ENCODE measurements around the gene SNTG2. TPM values are rescaled to one million over a fixed set of nuclear protein-coding genes. Genes with fewer than 3 reads are reported as not detected.

SNTG2 gene
- total RNA-seq, 5 donors from 2014 or later (not counting 1 experiment from before 2014, with no cell fraction given), result 0.86 to 4.8 (median 2.7) TPM

- ATAC-seq (replicated peaks in 1 of 4) (no peak), DNase-seq (no peak)
- no peaks in the 10 kb centered on the region for H3K4me1 Mint-ChIP-seq
- H3K36me3 Mint-ChIP-seq, result no peaks in the 10 kb centered on the region
- Histone ChIP-seq H3K4me3 (ENCODE audit: control insufficient read depth in 1 of 2, extremely low read depth in 1 of 2, low read length in 1 of 2) (no peak overlapping the region), H3K27me3 (replicated peaks in 1 of 2; ENCODE audit: control insufficient read depth in 2 of 2, extremely low read depth in 1 of 2, insufficient read depth in 2 of 2, low read length in 1 of 2) (peaks cover 0 to 12% of the 10 kb centered on the region in 2 experiments), H3K27ac (ENCODE audit: low read length) (no peak overlapping the region), H3K4me1 (ENCODE audit: control insufficient read depth in 1 of 2, extremely low read depth in 1 of 2, insufficient read depth in 2 of 2, low read length in 2 of 2) (no peaks in the 10 kb centered on the region), H3K9me3 (no peaks in the 10 kb centered on the region), H3K36me3 (ENCODE audit: control insufficient read depth in 2 of 2, extremely low read depth in 1 of 2, insufficient read depth in 1 of 2, low read length in 1 of 2) (no peaks in the 10 kb centered on the region)
- CTCF ChIA-PET, result no interaction called here
- H3K27me3 Mint-ChIP-seq, result peaks cover 4% of the 10 kb centered on the region in 2 donors
- 82% methylated on average over 2 of the region's 7 CpGs for WGBS (ENCODE audit: insufficient coverage)
- H3K27ac Mint-ChIP-seq, result no peak overlapping the region
- H3K4me3 Mint-ChIP-seq, result no peak overlapping the region
- no peaks in the 10 kb centered on the region for H3K9me3 Mint-ChIP-seq
- POLR2A ChIA-PET, result no interaction called here
These were observed 33.7 kb upstream of the SNTG2 start for GRCh38 chr2:916935-917334.

GRCh38 chr2:919672-920071 lies 31.0 kb upstream of the SNTG2 start:
- no peak overlapping the region for H3K4me3 Mint-ChIP-seq
- CTCF ChIA-PET, result no interaction called here

DNA sequence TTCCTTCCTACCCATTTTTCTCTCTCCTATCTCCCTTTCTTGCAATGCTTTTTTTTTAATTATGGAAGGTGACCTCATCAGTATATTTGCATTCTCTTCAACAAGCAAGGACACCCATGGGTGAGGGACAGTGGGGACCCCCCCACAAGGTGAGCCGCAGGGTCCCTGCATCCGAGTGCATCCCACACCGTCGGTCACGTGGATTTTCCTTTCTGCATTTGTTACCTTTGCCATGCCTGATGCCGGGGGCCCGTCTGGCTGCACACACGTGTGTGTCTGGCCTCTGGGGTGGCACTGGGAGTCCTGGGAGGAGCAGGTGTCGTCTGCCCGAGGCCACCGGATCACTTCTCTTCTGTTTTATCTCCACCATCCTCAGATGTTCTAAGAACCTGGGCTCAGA lies 30.1 kb upstream of the SNTG2 start:
- ChIA-PET POLR2A (no interaction called here), CTCF (no interaction called here)
- Mint-ChIP-seq H3K27me3 (peaks cover 4 to 17% of the 10 kb centered on the region in 2 donors), H3K27ac (no peak overlapping the region), H3K4me3 (no peak overlapping the region), H3K36me3 (no peaks in the 10 kb centered on the region), H3K4me1 (no peaks in the 10 kb centered on the region), H3K9me3 (no peaks in the 10 kb centered on the region)
- 88% methylated on average over 8 of the region's 11 CpGs for WGBS (ENCODE audit: insufficient coverage)
- DNase-seq, result no peak
- ATAC-seq (replicated peaks in 1 of 4), result no peak
- Histone ChIP-seq H3K4me3 (ENCODE audit: control insufficient read depth in 1 of 2, extremely low read depth in 1 of 2, low read length in 1 of 2) (no peak overlapping the region), H3K9me3 (no peaks in the 10 kb centered on the region), H3K27me3 (replicated peaks in 1 of 2; ENCODE audit: control insufficient read depth in 2 of 2, extremely low read depth in 1 of 2, insufficient read depth in 2 of 2, low read length in 1 of 2) (peaks cover 0 to 17% of the 10 kb centered on the region in 2 experiments), H3K36me3 (ENCODE audit: control insufficient read depth in 2 of 2, extremely low read depth in 1 of 2, insufficient read depth in 1 of 2, low read length in 1 of 2) (no peaks in the 10 kb centered on the region), H3K27ac (ENCODE audit: low read length) (no peak overlapping the region), H3K4me1 (ENCODE audit: control insufficient read depth in 1 of 2, extremely low read depth in 1 of 2, insufficient read depth in 2 of 2, low read length in 2 of 2) (no peaks in the 10 kb centered on the region)

More at GRCh38 chr2:919672-920071, 31.0 kb upstream of the SNTG2 start:
- H3K27me3 ChIP-seq (replicated peaks in 1 of 2; ENCODE audit: control insufficient read depth in 2 of 2, extremely low read depth in 1 of 2, insufficient read depth in 2 of 2, low read length in 1 of 2), result peaks cover 0 to 12% of the 10 kb centered on the region in 2 experiments
- no peaks in the 10 kb centered on the region for H3K36me3 ChIP-seq (ENCODE audit: control insufficient read depth in 2 of 2, extremely low read depth in 1 of 2, insufficient read depth in 1 of 2, low read length in 1 of 2)
- no peaks in the 10 kb centered on the region for H3K9me3 ChIP-seq
- POLR2A ChIA-PET, result no interaction called here
- H3K27ac Mint-ChIP-seq, result no peak overlapping the region
- H3K9me3 Mint-ChIP-seq, result no peaks in the 10 kb centered on the region
- no peaks in the 10 kb centered on the region for H3K4me1 ChIP-seq (ENCODE audit: control insufficient read depth in 1 of 2, extremely low read depth in 1 of 2, insufficient read depth in 2 of 2, low read length in 2 of 2)
- DNase-seq (no peak), ATAC-seq (replicated peaks in 1 of 4) (no peak)
- H3K27me3 Mint-ChIP-seq, result peaks cover 4 to 9% of the 10 kb centered on the region in 2 donors
- H3K36me3 Mint-ChIP-seq, result no peaks in the 10 kb centered on the region
- H3K4me1 Mint-ChIP-seq, result no peaks in the 10 kb centered on the region
- H3K4me3 ChIP-seq (ENCODE audit: control insufficient read depth in 1 of 2, extremely low read depth in 1 of 2, low read length in 1 of 2), result no peak overlapping the region
- H3K27ac ChIP-seq (ENCODE audit: low read length), result no peak overlapping the region

GRCh38 chr2:920999-921398 lies 29.6 kb upstream of the SNTG2 start:
- WGBS (ENCODE audit: insufficient coverage), result 93% methylated on average over 12 of the region's 13 CpGs
- H3K36me3 Mint-ChIP-seq, result no peaks in the 10 kb centered on the region
- DNase-seq (no peak), ATAC-seq (replicated peaks in 1 of 4) (no peak)
- Histone ChIP-seq H3K4me3 (ENCODE audit: control insufficient read depth in 1 of 2, extremely low read depth in 1 of 2, low read length in 1 of 2) (no peak overlapping the region), H3K27ac (ENCODE audit: low read length) (no peak overlapping the region), H3K4me1 (ENCODE audit: control insufficient read depth in 1 of 2, extremely low read depth in 1 of 2, insufficient read depth in 2 of 2, low read length in 2 of 2) (no peaks in the 10 kb centered on the region), H3K9me3 (no peaks in the 10 kb centered on the region), H3K36me3 (ENCODE audit: control insufficient read depth in 2 of 2, extremely low read depth in 1 of 2, insufficient read depth in 1 of 2, low read length in 1 of 2) (no peaks in the 10 kb centered on the region), H3K27me3 (replicated peaks in 1 of 2; ENCODE audit: control insufficient read depth in 2 of 2, extremely low read depth in 1 of 2, insufficient read depth in 2 of 2, low read length in 1 of 2) (peaks cover 0 to 20% of the 10 kb centered on the region in 2 experiments)
- no peaks in the 10 kb centered on the region for H3K9me3 Mint-ChIP-seq
- ChIA-PET CTCF (no interaction called here), POLR2A (no interaction called here)
- no peak overlapping the region for H3K4me3 Mint-ChIP-seq
- peaks cover 4 to 21% of the 10 kb centered on the region in 2 donors for H3K27me3 Mint-ChIP-seq
- H3K4me1 Mint-ChIP-seq, result no peaks in the 10 kb centered on the region
- H3K27ac Mint-ChIP-seq, result no peak overlapping the region

DNA sequence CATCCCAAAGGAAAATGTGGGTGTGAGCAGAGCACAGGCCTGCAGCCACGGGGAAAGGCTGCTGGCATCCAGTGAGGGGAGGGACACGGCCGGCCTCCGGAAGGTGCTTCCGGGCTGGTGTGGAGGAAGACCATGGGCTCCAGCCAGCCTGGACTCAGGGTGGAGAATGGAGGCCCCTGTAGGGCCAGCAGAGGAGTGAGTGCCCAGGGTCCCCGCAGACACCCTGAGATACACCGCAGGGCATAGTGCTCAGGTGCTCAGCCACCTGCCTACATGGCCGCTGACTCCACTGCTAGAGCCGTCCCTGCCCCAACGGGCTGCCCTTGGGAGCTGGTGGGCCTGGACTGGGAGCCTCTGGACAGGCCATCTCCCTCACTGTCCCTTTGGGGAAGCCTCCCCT lies 28.5 kb upstream of the SNTG2 start:
- Mint-ChIP-seq H3K27ac (no peak overlapping the region), H3K9me3 (no peaks in the 10 kb centered on the region), H3K36me3 (no peaks in the 10 kb centered on the region), H3K4me3 (no peak overlapping the region), H3K4me1 (no peaks in the 10 kb centered on the region), H3K27me3 (peaks cover 0 to 22% of the 10 kb centered on the region in 2 donors)
- ChIA-PET CTCF (no interaction called here), POLR2A (no interaction called here)
- ATAC-seq (replicated peaks in 1 of 4) (no peak), DNase-seq (no peak)
- Histone ChIP-seq H3K4me1 (ENCODE audit: control insufficient read depth in 1 of 2, extremely low read depth in 1 of 2, insufficient read depth in 2 of 2, low read length in 2 of 2) (no peaks in the 10 kb centered on the region), H3K9me3 (no peaks in the 10 kb centered on the region), H3K27ac (ENCODE audit: low read length) (no peak overlapping the region), H3K36me3 (ENCODE audit: control insufficient read depth in 2 of 2, extremely low read depth in 1 of 2, insufficient read depth in 1 of 2, low read length in 1 of 2) (no peaks in the 10 kb centered on the region), H3K27me3 (replicated peaks in 1 of 2; ENCODE audit: control insufficient read depth in 2 of 2, extremely low read depth in 1 of 2, insufficient read depth in 2 of 2, low read length in 1 of 2) (peaks cover 0 to 18% of the 10 kb centered on the region in 2 experiments), H3K4me3 (ENCODE audit: control insufficient read depth in 1 of 2, extremely low read depth in 1 of 2, low read length in 1 of 2) (no peak overlapping the region)
- 91% methylated on average over 10 of the region's 10 CpGs for WGBS (ENCODE audit: insufficient coverage)

DNA sequence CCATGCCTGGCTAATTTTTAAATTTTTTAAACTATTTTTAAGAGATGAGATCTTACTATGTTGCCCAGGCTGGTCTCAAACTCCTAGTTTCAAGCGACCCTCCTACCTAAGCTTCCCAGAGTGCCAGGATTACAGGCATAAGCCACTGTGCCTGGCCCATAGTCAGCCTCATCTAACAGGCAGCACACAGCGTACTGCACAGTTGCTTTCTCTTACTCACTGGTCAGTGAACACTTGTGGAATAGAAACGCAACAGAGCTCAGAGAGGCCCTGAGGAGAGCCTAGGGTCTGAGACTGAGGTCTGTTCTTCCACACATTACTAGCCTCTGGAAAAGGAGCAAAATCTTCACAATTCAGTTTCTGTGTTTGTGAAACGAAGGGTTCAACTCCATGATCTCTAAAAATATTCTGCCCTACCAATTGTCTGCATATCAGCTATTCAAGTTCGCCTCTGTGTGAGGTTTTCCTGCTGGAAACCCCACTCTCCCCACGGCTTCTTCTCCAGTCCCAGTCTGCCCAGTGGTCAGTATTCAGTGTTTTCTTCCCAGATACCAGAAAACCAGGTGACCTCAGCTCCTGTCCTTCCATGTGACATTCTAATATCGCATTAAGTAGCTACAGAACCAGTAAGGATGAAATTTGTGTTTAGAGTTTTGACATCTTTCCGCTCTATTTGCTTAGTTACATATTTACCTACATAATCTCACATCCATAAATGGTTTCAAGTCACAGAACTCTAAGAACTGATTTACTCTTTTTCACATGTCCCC lies 26.6 kb upstream of the SNTG2 start:
- ChIA-PET POLR2A (no interaction called here), CTCF (no interaction called here)
- no peaks in the 10 kb centered on the region for H3K36me3 ChIP-seq (ENCODE audit: control insufficient read depth in 2 of 2, extremely low read depth in 1 of 2, insufficient read depth in 1 of 2, low read length in 1 of 2)
- no peak overlapping the region for H3K4me3 Mint-ChIP-seq
- no peaks in the 10 kb centered on the region for H3K4me1 ChIP-seq (ENCODE audit: control insufficient read depth in 1 of 2, extremely low read depth in 1 of 2, insufficient read depth in 2 of 2, low read length in 2 of 2)
- H3K9me3 Mint-ChIP-seq, result no peaks in the 10 kb centered on the region
- DNase-seq (no peak), ATAC-seq (replicated peaks in 1 of 4) (no peak)
- no peaks in the 10 kb centered on the region for H3K9me3 ChIP-seq
- WGBS (ENCODE audit: insufficient coverage), result 59% methylated on average over 5 of the region's 8 CpGs
- no peaks in the 10 kb centered on the region for H3K4me1 Mint-ChIP-seq
- H3K27me3 Mint-ChIP-seq, result peaks cover 0 to 22% of the 10 kb centered on the region in 2 donors
- H3K4me3 ChIP-seq (ENCODE audit: control insufficient read depth in 1 of 2, extremely low read depth in 1 of 2, low read length in 1 of 2), result no peak overlapping the region
- peaks cover 0 to 19% of the 10 kb centered on the region in 2 experiments for H3K27me3 ChIP-seq (replicated peaks in 1 of 2; ENCODE audit: control insufficient read depth in 2 of 2, extremely low read depth in 1 of 2, insufficient read depth in 2 of 2, low read length in 1 of 2)
- no peak overlapping the region for H3K27ac Mint-ChIP-seq
- H3K36me3 Mint-ChIP-seq, result no peaks in the 10 kb centered on the region
- H3K27ac ChIP-seq (ENCODE audit: low read length), result no peak overlapping the region

- POLR2A ChIA-PET, result no interaction called here
These were observed 25.9 kb upstream of the SNTG2 start for GRCh38 chr2:924701-925100.

More at GRCh38 chr2:924701-925100, 25.9 kb upstream of the SNTG2 start:
- Mint-ChIP-seq H3K9me3 (no peaks in the 10 kb centered on the region), H3K27ac (no peak overlapping the region), H3K4me3 (no peak overlapping the region), H3K4me1 (no peaks in the 10 kb centered on the region), H3K27me3 (peaks cover 0 to 22% of the 10 kb centered on the region in 2 donors), H3K36me3 (no peaks in the 10 kb centered on the region)
- Histone ChIP-seq H3K4me1 (ENCODE audit: control insufficient read depth in 1 of 2, extremely low read depth in 1 of 2, insufficient read depth in 2 of 2, low read length in 2 of 2) (no peaks in the 10 kb centered on the region), H3K9me3 (no peaks in the 10 kb centered on the region), H3K36me3 (ENCODE audit: control insufficient read depth in 2 of 2, extremely low read depth in 1 of 2, insufficient read depth in 1 of 2, low read length in 1 of 2) (no peaks in the 10 kb centered on the region), H3K27ac (ENCODE audit: low read length) (no peak overlapping the region), H3K27me3 (replicated peaks in 1 of 2; ENCODE audit: control insufficient read depth in 2 of 2, extremely low read depth in 1 of 2, insufficient read depth in 2 of 2, low read length in 1 of 2) (peaks cover 0 to 19% of the 10 kb centered on the region in 2 experiments), H3K4me3 (ENCODE audit: control insufficient read depth in 1 of 2, extremely low read depth in 1 of 2, low read length in 1 of 2) (no peak overlapping the region)
- no peak for DNase-seq
- CTCF ChIA-PET, result no interaction called here
- WGBS (ENCODE audit: insufficient coverage), result 60% methylated on average over 2 of the region's 5 CpGs
- ATAC-seq (replicated peaks in 1 of 4), result no peak

All from T-cell (primary cell).